Measurements from ENCODE around the gene YOD1.

YOD1 gene

DNA sequence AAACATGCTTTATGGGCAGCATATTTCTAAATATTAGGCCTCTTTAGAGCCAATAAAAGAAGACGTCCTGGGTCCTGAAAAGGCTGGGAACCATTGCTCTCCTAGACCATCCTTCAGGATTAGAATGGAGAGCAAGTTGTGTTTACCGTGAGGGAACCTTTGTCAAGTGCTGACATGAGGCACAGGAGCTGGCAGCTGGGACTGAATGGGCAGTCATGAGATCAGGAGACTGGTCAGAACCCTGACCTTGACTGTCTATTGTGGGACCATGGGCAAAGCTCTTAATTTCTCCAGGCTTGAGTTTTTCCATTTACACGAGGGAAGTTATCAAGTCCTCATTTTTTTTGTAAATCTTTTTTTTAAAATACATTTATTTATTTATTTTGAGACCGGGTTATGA, 7.2 kb upstream of the YOD1 start:
- no peak for TF ChIP-seq CTCF (IDR thresholded peaks at IDR 0.05; ENCODE audit: low read depth, low read length)
- DNase-seq (ENCODE audit: low read depth in 2 of 2) = no peak
- H3K4me3 ChIP-seq (replicated peaks in 1 of 2; ENCODE audit: low read depth in 2 of 2, low read length in 2 of 2) = no peak overlapping the region

DNA sequence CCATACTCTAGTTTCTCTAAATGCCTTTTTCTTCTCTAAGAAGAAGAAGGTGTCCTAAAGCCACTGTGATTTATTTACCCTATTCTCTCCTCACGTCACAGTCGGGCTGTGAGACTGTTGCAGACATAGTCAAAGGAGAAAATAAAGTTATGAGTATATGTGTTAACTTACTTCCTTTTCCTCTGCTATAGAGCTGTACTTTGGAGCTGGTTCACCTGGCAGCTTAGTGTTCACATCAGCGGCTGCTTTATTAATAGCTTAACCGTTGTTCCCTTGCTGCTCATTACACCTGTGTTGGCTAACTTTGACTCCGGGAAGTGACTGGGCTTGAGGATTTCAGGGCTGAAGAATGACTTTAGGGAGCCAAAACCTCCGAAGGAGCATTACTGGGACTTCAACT, 5.7 kb upstream of the YOD1 start:
- DNase-seq (ENCODE audit: low read depth in 2 of 2) = no peak
- no peak for TF ChIP-seq CTCF (IDR thresholded peaks at IDR 0.05; ENCODE audit: low read depth, low read length)
- H3K4me3 ChIP-seq (replicated peaks in 1 of 2; ENCODE audit: low read depth in 2 of 2, low read length in 2 of 2) = no peak overlapping the region

DNA sequence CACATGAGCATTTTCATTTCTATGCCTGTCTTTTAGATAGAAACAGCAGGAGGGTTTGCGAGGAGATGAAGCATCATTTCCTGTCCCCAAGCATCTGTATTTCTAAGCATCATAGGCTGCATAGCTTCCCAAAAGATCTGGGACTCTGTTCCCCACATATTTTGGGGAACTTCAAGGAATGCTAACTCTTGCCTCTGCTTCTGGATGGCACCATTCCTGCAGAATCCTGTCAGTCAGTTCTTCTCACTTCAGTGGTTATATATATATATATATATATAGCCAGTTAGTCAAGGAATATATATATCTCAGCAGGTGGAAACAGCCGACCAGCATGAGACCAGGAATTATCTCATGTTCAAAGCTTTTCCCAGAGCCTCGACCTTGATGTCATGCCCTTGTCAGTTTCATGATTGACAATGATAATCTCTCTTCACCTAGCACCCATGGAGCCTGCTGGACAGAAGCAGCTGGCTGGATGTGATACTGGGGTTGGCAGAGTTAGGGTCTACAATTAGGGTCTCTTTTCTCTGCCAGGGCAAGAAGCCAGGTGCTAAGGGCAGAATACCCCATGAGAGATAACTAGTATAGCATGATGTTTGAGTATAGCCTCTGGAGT, 4.5 kb upstream of the YOD1 start:
- no peak for DNase-seq (ENCODE audit: low read depth in 2 of 2)
- no peak overlapping the region for H3K4me3 ChIP-seq (replicated peaks in 1 of 2; ENCODE audit: low read depth in 2 of 2, low read length in 2 of 2)
- no peak for TF ChIP-seq CTCF (IDR thresholded peaks at IDR 0.05; ENCODE audit: low read depth, low read length)

DNA sequence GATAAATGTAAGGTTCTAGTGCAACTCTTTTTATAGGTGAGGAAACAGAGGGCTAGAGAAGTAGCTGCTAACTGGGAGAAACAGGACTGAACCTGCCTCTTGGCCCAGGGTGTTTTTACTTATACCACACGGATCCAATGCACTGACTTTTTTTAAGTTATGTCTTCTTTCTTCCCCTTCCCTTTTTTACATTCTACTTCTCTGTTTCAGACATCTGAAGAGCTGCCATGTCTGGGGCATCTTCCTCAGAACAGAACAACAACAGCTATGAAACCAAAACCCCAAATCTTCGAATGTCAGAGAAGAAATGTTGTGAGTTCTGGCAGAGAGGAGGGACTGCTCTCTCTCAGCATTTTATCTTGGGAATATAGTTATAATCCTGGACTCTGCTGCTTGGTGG, 3.5 kb upstream of the YOD1 start:
- no peak for DNase-seq (ENCODE audit: low read depth in 2 of 2)
- no peak overlapping the region for H3K4me3 ChIP-seq (replicated peaks in 1 of 2; ENCODE audit: low read depth in 2 of 2, low read length in 2 of 2)
- TF ChIP-seq CTCF (IDR thresholded peaks at IDR 0.05; ENCODE audit: low read depth, low read length) = no peak

- peak; percentile 0 for TF ChIP-seq CTCF (IDR thresholded peaks at IDR 0.05; ENCODE audit: low read depth, low read length)
- DNase-seq (ENCODE audit: low read depth in 2 of 2) = peak; percentile 93 to 97
- H3K4me3 ChIP-seq (replicated peaks in 1 of 2; ENCODE audit: low read depth in 2 of 2, low read length in 2 of 2) = peak within 1 kb of the TSS; percentile 70 to 81
These were observed 2.1 kb upstream of the YOD1 start, which contains the start of gene PFKFB2 for GRCh38 chr1:207052911-207053769. TSS of gene PFKFB2 (plus strand) at chr1:207053275. CDS start at chr1:207054718, 1,443 bp downstream.

- DNase-seq (ENCODE audit: low read depth in 2 of 2) = peak; percentile 94 to 95
- TF ChIP-seq CTCF (IDR thresholded peaks at IDR 0.05; ENCODE audit: low read depth, low read length) = peak; percentile 8
- peak overlapping the region; percentile 96 to 97 for H3K4me3 ChIP-seq (replicated peaks in 1 of 2; ENCODE audit: low read depth in 2 of 2, low read length in 2 of 2)
These were observed 373 bp downstream of the YOD1 start for GRCh38 chr1:207050480-207051190.
